Bronchial epithelial cell (primary cell): Measurements from ENCODE around the gene SSX2IP. TPM values are rescaled to one million over a fixed set of nuclear protein-coding genes. Genes with fewer than 3 reads are reported as not detected.

Experiments used
- DNase-seq: peaks from one replicate; pipeline ENCODE4 v3.0.0-alpha.2; 2010; ENCODE audit warnings: low read depth
- FAIRE-seq: peaks from 2 replicates; lab custom pipeline; 2011; peaks lifted over from hg19 to GRCh38; lab: Jason Lieb, UNC
- H3K27me3 ChIP-seq: 2 replicates; pipeline ENCODE4 v1.5.1; 2011; ENCODE audit warnings: low read length; ENCODE audit not compliant: control insufficient read depth, insufficient read depth
- H3K36me3 ChIP-seq: 2 replicates; pipeline ENCODE4 v1.5.1; 2011; ENCODE audit warnings: low read length; ENCODE audit not compliant: control insufficient read depth, insufficient read depth
- H3K4me3 ChIP-seq: 2 replicates; pipeline ENCODE4 v1.5.1; 2011; ENCODE audit warnings: mild to moderate bottlenecking, low read depth, low read length, control low read depth
- CTCF ChIP-seq: IDR thresholded peaks from 2 replicates; pipeline ENCODE4 v1.5.1; 2011; ENCODE audit warnings: mild to moderate bottlenecking, moderate library complexity, low read length, control low read depth, inconsistent platforms; ENCODE audit not compliant: insufficient read depth, severe bottlenecking
- total RNA-seq: library from RNA; depleted of rRNA; stranded (reverse); fragments of >200 nt; gene quantifications from 2 replicates; pipeline ENCODE4 v1.2.1, GENCODE V29; 2014

Gene SSX2IP
- total RNA-seq, 1 donor from 2014 or later = 11.6 TPM

GRCh38 chr1:84704872-84705417, 14.7 kb upstream of the SSX2IP start:
- no peaks in the 10 kb centered on the region for H3K36me3 ChIP-seq
- FAIRE-seq (no peak), DNase-seq (no peak)
- H3K27me3 ChIP-seq = no peaks in the 10 kb centered on the region
- H3K4me3 ChIP-seq = no peak overlapping the region
- TF ChIP-seq CTCF = no peak

GRCh38 chr1:84703431-84703830, 13.2 kb upstream of the SSX2IP start:
- DNase-seq (no peak), FAIRE-seq (no peak)
- H3K36me3 ChIP-seq = no peaks in the 10 kb centered on the region
- TF ChIP-seq CTCF = no peak
- no peak overlapping the region for H3K4me3 ChIP-seq
- no peaks in the 10 kb centered on the region for H3K27me3 ChIP-seq

GRCh38 chr1:84702143-84702542, 11.9 kb upstream of the SSX2IP start:
- DNase-seq (no peak), FAIRE-seq (no peak)

DNA sequence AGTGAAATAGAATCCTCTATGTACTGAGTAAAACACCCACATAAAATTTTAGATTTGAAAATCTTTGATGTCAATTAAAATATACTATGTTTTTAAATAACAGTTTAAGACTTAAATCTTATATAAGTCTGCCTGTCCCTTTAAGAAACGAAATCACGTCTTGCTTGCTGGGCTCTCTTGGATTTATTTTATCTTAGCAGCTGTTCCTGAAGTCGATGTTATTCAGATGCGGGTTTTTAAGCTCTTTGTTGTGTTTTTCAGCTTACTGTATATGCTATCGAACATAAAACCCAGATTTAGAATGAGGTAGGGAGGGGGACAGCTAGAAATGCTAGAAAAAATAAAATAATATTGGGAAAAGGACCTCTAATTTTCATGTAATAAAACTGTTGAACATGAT, 11.1 kb upstream of the SSX2IP start:
- FAIRE-seq (no peak), DNase-seq (no peak)
- no peak for TF ChIP-seq CTCF
- Histone ChIP-seq H3K4me3 (no peak overlapping the region), H3K27me3 (no peaks in the 10 kb centered on the region), H3K36me3 (no peaks in the 10 kb centered on the region)

More at GRCh38 chr1:84702143-84702542, 11.9 kb upstream of the SSX2IP start:
- H3K36me3 ChIP-seq = no peaks in the 10 kb centered on the region
- H3K27me3 ChIP-seq = no peaks in the 10 kb centered on the region
- H3K4me3 ChIP-seq = no peak overlapping the region
- TF ChIP-seq CTCF = no peak

GRCh38 chr1:84700070-84700469, 9.8 kb upstream of the SSX2IP start:
- H3K4me3 ChIP-seq = no peak overlapping the region
- no peaks in the 10 kb centered on the region for H3K27me3 ChIP-seq
- H3K36me3 ChIP-seq = no peaks in the 10 kb centered on the region
- DNase-seq (no peak), FAIRE-seq (peak; percentile 7)
- TF ChIP-seq CTCF = no peak
